GM19324 (cell line): Measurements from ENCODE around the gene MARCHF3.
"Not testable (repeated sequence)": the region's sequence is repeated elsewhere in the genome, so short reads cannot be mapped to it uniquely, and the experiment has no call there.

Experiments
- ATAC-seq: cut with Tn5 transposase; IDR thresholded peaks from one replicate; pipeline ENCODE4 v1.9.1; 2021; ENCODE audit warnings: mild to moderate bottlenecking, moderate library complexity; ENCODE audit not compliant: unreplicated experiment, low FRiP score

The MARCHF3 gene

GRCh38 chr5:127014573-127014972 is 15.8 kb downstream of the MARCHF3 start:
- ATAC-seq, result no peak

DNA sequence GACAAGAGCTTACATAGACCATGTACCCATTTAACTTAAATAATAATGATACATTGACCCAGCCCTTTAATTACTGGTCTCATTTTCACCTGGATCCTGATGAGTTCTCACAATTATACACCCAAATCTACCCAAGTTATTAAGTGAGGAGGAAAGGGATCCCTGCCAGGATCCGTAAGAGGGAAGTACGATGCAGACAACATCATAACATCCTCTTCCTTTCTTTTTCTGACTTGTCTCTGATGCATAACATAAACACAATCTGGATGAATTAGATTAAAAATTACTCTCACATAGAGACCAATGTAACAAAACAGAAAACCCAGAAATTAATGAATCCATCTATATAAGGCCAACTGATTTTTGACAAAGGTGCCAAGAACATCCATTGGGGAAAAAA is 17.0 kb downstream of the MARCHF3 start:
- no peak for ATAC-seq

- ATAC-seq, result no peak
Observed at GRCh38 chr5:127012916-127013315, 17.4 kb downstream of the MARCHF3 start.

- ATAC-seq, result peak; percentile 73
Observed at GRCh38 chr5:127011961-127012644, 18.3 kb downstream of the MARCHF3 start.

DNA sequence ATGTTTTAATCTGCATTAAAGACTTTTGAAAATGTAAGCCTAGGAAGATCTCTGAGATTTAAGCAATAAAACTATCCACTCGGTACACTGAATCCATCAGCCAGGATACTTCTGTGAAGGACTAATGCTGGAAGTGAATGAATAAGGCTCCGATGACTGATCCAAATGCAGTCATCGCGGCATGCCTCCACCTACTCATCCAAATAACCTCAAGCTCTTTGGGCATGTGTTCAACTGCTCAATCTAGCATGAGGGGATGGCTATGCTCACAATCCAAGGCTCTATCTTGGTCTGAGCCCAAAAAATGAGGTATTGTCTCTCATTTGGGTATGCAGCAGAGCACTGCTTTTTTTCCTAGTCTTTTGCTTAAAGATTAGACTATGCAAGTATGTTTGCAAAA is 19.2 kb downstream of the MARCHF3 start:
- ATAC-seq, result no peak

GRCh38 chr5:127010362-127010761 is 20.0 kb downstream of the MARCHF3 start:
- ATAC-seq, result no peak

GRCh38 chr5:127009784-127010183 is 20.6 kb downstream of the MARCHF3 start:
- no peak for ATAC-seq

DNA sequence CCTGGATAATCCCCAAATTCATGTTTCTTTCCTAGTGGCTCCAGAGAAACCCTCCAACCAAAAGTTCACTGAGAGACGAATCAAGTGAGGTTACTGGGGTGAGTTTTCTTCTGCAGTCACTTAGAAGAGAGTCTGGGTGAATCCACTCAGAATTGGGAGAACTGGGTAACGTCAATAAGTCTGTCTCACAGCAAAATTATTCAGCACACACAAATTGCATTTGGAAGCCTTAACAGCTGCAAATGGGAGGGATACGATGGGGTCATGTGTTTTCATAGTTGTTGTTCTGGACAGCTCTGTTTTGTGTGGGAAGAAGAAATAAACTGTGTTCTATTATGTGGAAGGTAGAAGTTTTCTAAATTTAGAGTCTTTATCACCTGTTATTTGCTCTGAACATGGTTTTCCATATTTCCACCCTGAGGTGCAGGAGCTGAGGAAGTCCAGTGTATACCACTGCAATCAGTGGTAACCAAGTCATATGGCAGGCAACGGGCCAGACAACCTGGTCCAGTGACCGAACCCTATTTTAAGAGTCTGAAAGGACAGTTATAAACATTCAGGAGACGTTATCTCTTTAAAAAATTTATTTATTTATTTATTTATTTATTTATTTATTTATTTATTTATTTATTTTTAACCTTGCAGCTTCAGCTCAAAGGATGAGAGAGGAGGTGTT is 21.9 kb downstream of the MARCHF3 start:
- ATAC-seq, result no peak

- ATAC-seq, result no peak
Observed at GRCh38 chr5:127007522-127007921, 22.8 kb downstream of the MARCHF3 start.

DNA sequence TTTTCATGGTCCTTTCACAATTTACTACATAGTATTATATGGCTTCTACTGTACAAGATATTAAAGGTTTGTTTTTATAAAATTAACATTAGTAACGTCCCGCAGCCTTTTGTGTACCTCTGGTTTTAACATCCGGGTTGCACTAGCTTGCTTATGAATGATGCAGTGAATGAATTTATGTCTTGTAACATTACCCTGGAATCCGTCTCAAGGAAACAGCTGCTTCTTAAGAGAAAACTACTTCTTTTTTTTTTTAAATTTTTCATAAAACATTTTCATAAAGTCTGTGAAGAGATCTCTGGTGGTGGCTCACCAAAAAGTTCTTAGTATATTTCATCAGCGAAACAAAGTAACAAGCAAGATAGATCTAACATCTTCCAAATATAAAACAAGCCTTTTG is 23.6 kb downstream of the MARCHF3 start:
- ATAC-seq, result no peak

DNA sequence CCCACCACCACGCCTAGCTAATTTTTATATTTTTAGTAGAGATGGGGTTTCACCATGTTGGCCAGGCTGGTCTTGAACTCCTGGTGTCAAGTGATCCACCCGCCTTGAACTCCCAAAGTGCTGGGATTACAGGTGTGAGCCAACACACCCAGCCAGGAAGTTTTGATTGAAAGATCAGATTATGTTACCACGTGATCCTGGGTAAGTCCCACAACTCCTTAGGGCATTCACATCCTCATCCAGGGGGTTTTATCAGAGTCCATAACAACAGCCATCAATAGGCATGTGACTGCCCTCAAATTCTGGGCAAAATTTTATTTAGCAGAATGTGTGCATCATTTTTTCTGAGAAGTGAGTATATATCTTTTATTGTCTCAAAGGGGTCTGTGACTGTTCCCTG is 25.1 kb downstream of the MARCHF3 start:
- not testable (repeated sequence) for ATAC-seq

GRCh38 chr5:127004721-127005120 is 25.6 kb downstream of the MARCHF3 start:
- ATAC-seq, result no peak

DNA sequence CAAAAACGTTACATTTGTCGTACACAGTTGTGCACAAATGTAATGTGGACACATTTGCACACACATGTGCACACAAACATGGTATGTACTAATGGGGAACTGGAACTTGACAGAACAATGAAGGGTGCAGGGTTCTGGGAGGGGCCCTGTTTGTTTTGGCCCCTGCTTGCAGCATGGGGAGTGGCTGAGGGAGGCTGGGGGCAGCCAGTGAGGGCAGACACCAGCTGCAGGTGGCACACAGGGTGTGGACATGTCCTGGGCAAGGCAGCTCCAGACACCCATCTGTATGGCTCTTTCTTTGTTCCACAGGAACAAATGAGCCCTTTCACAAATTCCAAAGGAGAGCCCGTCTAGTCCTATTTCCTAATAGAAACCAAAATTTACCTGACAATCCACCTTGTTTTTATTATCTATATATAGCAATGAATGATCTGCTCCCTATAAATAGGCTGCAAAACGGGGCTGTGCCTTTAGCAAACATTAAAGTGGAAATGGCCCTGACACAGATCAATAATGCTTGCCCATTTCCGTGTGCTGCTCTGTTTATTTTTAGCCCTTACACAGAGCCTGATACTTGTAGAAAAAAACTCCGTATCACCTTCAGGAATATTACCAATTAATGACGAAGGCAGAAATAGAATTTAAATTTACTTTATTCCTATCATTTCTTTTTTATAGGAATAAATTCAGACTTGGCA is 26.4 kb downstream of the MARCHF3 start:
- ATAC-seq, result no peak

DNA sequence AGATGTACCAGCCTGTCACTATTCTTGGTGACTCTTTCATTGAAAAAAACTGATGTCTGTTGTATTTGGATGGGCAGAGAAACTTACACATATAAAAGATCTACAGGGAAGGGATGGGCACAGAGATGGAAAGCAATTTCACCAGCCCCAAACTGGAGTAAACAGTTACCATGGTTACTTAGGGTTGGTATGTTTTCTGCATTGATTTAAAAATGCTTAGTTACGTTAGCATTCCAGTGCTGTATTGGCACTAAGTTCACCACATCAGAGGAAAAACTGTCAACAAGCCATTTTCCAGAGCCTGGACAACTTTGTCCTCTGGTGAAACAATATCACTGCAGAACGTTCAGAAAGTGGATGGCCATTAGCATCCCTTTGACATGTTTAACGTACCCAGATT is 28.0 kb downstream of the MARCHF3 start:
- no peak for ATAC-seq

DNA sequence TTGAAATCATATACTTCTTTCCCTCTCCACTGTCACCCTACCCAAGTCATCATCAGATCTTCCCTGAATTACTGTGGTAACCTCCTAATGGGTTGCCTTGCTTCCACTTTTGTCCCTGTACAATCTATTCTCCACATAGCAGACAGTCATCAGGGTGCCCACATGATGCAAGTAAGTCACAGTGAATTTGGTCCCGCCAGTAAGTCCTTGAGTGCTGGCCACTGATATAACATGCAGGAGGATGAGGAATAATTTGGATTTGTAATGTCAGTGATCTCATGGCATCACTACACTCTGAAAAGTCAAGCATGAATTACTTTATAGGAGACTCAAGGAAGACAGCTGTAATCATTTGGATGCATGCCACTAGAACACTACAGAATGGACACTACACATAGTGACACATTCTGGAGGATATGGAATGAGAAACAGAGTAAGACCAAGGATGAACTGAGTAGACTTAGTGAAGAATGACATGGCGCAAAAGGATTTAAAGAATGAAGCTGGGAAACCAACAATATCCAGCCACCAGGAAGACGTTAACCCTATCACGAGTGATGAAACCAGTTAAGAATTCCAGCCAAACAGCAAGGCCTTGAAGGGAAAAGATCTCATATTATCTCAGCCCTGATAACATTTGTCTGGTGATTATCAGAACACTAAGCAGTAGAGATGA is 28.6 kb downstream of the MARCHF3 start:
- ATAC-seq, result no peak

DNA sequence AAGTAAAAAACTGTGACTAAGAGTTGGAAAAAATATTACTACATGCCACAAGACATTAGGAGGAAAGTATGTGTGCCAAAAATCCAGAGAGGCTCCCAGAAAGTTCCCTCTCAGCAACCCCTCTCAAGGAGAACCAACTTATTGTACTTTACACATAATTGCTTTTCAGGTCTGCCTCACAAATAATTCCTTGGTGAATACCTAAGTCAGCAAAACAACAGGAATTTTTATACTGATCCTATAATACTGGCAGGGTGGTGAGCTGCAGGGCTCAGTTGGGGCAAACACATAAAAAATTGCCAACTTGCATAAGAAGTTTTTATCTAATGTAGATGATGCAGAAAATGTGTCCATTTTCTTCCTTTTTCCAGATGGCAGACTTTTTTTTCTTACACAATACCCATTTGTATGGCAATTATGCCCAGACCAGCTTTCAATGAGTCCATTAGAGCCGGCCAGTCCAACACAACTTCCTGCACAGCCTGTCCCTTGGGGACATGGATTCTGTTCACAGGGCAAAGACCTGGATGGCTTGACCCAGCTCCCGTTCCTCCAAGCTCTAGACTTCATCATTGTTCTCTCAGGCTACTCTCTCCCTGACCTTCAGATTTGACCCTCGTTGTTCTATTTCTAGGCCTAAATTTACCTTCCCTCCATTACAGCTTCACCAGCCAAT is 31.3 kb downstream of the MARCHF3 start:
- ATAC-seq, result no peak

DNA sequence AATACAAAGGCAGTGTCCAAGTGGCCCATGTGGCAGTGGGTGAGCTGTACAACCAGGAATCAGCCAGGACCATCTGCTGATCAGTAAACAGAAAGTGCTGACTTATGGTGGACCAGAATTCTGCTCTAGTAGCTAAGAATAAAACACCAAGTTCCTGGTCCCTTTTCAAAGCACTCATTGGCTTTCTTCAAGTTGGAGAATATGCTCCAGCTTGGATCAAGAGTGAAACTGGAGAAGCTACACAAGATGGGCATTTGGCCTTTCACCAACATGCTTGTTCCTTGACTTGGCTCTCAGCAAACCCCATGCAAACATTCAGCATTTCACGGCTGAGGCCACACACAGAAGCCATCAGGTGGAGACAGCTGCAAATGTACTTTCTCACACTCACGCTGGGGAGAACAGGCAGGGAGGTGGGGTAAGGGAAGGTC is 32.1 kb downstream of the MARCHF3 start:
- ATAC-seq, result peak; percentile 67

- no peak for ATAC-seq
Observed at GRCh38 chr5:126995689-126996088, 34.7 kb downstream of the MARCHF3 start.

DNA sequence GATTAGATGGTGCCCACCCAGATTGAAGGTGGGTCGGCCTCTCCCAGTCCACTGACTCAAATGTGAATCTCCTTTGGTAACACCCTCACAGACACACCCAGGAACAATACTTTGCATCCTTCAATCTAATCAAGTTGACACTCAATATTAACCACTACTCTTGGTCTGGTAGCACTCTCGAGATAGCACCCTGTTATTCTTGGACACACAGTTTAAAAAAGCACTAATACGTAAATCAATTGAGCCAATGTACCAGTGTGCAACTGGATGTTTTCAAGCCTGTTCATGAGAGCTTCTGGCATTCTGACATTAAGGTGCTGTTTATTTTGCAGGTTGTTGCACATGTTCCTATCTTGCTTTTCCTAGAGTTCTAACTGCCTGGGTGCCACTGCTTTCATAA is 35.3 kb downstream of the MARCHF3 start:
- no peak for ATAC-seq

GRCh38 chr5:126994485-126994884 is 35.9 kb downstream of the MARCHF3 start:
- ATAC-seq, result no peak
